GM21381 (cell line): ENCODE results near the gene ROBO2.

Experiments
- ATAC-seq: cut with Tn5 transposase; IDR thresholded peaks from one replicate; pipeline ENCODE4 v1.9.1; 2021; ENCODE audit warnings: mild to moderate bottlenecking, moderate library complexity; ENCODE audit not compliant: unreplicated experiment

Gene ROBO2

GRCh38 chr3:77248420-77248819, 208.5 kb downstream of the ROBO2 start:
- ATAC-seq, result no peak

GRCh38 chr3:77251136-77251535, 211.2 kb downstream of the ROBO2 start:
- ATAC-seq, result no peak

- ATAC-seq, result no peak
Observed at GRCh38 chr3:77254967-77255831, 215.3 kb downstream of the ROBO2 start.

- ATAC-seq, result no peak
Observed at GRCh38 chr3:77256584-77257503, 216.9 kb downstream of the ROBO2 start.

GRCh38 chr3:77259694-77260093, 219.8 kb downstream of the ROBO2 start:
- no peak for ATAC-seq

- ATAC-seq, result no peak
Observed at GRCh38 chr3:77262361-77262760, 222.5 kb downstream of the ROBO2 start.

- ATAC-seq, result no peak
Observed at GRCh38 chr3:77267589-77267988, 227.7 kb downstream of the ROBO2 start.

- no peak for ATAC-seq
Observed at GRCh38 chr3:77271306-77271705, 231.4 kb downstream of the ROBO2 start.

GRCh38 chr3:77271711-77272110, 231.8 kb downstream of the ROBO2 start:
- no peak for ATAC-seq

- ATAC-seq, result no peak
Observed at GRCh38 chr3:77279276-77279675, 239.4 kb downstream of the ROBO2 start.

- no peak for ATAC-seq
Observed at GRCh38 chr3:77281721-77282120, 241.8 kb downstream of the ROBO2 start.

- ATAC-seq, result no peak
Observed at GRCh38 chr3:77283108-77283507, 243.2 kb downstream of the ROBO2 start.

- ATAC-seq, result no peak
Observed at GRCh38 chr3:77288348-77288747, 248.4 kb downstream of the ROBO2 start.

GRCh38 chr3:77296527-77296926, 256.6 kb downstream of the ROBO2 start:
- no peak for ATAC-seq

- no peak for ATAC-seq
Observed at GRCh38 chr3:77298417-77298816, 258.5 kb downstream of the ROBO2 start.

- ATAC-seq, result no peak
Observed at GRCh38 chr3:77303955-77304699, 264.2 kb downstream of the ROBO2 start.

GRCh38 chr3:77304700-77305021, 264.8 kb downstream of the ROBO2 start:
- no peak for ATAC-seq

GRCh38 chr3:77309460-77309859, 269.6 kb downstream of the ROBO2 start:
- ATAC-seq, result no peak

GRCh38 chr3:77313843-77314242, 273.9 kb downstream of the ROBO2 start:
- ATAC-seq, result no peak

- ATAC-seq, result no peak
Observed at GRCh38 chr3:77319711-77320110, 279.8 kb downstream of the ROBO2 start.

GRCh38 chr3:77320514-77320913, 280.6 kb downstream of the ROBO2 start:
- ATAC-seq, result no peak
